HL-60 (cell line): ENCODE data around the gene MLLT6.

Experiments used
- DNase-seq, 2 experiments: peaks; one replicate each; pipeline ENCODE4 v3.0.0-alpha.2; 2010 to 2020; ENCODE audit warnings: low read depth in 1 of 2, low spot score in 1 of 2
- H3K27ac ChIP-seq: fragments of 250-450 bp; sonication (Bioruptor Pico); replicated peaks from 2 replicates; pipeline ENCODE4 v1.5.1; 2020; ENCODE audit warnings: mild to moderate bottlenecking, moderate library complexity
- H3K27me3 ChIP-seq: fragments of 250-450 bp; sonication (Bioruptor Pico); 2 replicates; pipeline ENCODE4 v1.5.1; 2021; ENCODE audit warnings: mild to moderate bottlenecking, moderate library complexity; ENCODE audit not compliant: insufficient read depth, poor library complexity, severe bottlenecking
- H3K4me3 ChIP-seq: replicated peaks from 2 replicates; pipeline ENCODE4 v1.5.1; 2011; ENCODE audit warnings: mild to moderate bottlenecking, control low read depth, low read length; ENCODE audit not compliant: insufficient read depth
- GABPA ChIP-seq: IDR thresholded peaks from 2 replicates; pipeline ENCODE4 v1.6.1; 2012; ENCODE audit warnings: low read depth
- POLR2AphosphoS5 ChIP-seq: IDR thresholded peaks from 2 replicates; pipeline ENCODE4 v1.6.1; 2012; ENCODE audit warnings: low read depth
- SPI1 ChIP-seq: IDR thresholded peaks from 2 replicates; pipeline ENCODE4 v1.6.1; 2012; ENCODE audit warnings: low read depth, mild to moderate bottlenecking, borderline replicate concordance
- TF ChIP-seq, protein P1 (sequence below): IDR thresholded peaks from 2 replicates; pipeline ENCODE4 v1.6.1; 2012; ENCODE audit warnings: low read depth; ENCODE audit not compliant: insufficient replicate concordance
- TF ChIP-seq, protein P2 (sequence below): IDR thresholded peaks from one replicate; pipeline ENCODE4 v1.5.1; 2011; ENCODE audit warnings: low read length, control low read depth, inconsistent platforms; ENCODE audit not compliant: insufficient read depth

Gene MLLT6

DNA sequence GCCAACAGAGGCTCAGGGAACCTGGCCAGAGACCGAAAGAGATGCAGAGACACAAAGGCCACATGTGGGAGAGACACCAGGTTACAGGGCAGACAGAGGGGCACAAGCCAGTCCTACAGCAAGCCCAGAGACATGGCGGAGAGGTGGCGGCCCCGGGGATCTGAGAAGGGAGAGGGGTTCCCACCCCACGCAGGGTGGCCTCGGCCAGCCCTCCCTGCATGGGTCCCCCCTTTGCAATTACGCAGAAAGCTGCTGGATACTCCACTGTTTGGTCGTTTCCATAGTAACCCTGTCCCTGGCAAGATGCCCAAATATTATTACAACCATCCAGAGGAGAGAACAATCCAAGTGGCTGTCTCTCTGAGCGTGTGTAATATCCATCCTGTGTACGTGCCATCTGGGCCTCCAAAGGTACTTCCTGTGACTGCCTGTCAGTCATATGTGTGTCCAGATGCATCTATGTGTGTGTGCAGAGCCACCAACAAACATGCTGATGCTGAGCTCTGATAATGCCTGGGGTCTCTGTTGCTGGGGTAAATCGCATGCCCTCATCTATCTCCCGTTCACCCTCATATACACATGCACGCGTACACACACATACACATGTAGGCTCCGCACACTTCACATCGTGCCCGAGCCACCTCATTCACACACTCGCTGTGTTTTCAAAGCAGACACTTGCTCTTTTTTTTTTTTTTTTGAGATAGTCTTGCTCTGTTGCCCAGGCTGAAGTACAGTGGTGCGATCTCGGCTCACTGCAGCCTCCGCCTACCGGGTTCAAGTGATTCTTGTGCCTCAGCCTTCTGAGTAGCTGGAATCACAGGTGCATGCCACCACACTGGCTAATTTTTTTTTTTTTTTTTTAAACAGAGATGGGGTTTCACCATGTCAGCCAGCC lies 37.6 kb downstream of the MLLT6 start:
- Histone ChIP-seq H3K27me3 (peaks cover 19% of the 10 kb centered on the region), H3K4me3 (no peak overlapping the region), H3K27ac (no peak overlapping the region)
- DNase-seq, result peak in 1 of 2 experiments; percentile 22
- TF ChIP-seq POLR2AphosphoS5, result no peak
- TF ChIP-seq, protein P1, sequence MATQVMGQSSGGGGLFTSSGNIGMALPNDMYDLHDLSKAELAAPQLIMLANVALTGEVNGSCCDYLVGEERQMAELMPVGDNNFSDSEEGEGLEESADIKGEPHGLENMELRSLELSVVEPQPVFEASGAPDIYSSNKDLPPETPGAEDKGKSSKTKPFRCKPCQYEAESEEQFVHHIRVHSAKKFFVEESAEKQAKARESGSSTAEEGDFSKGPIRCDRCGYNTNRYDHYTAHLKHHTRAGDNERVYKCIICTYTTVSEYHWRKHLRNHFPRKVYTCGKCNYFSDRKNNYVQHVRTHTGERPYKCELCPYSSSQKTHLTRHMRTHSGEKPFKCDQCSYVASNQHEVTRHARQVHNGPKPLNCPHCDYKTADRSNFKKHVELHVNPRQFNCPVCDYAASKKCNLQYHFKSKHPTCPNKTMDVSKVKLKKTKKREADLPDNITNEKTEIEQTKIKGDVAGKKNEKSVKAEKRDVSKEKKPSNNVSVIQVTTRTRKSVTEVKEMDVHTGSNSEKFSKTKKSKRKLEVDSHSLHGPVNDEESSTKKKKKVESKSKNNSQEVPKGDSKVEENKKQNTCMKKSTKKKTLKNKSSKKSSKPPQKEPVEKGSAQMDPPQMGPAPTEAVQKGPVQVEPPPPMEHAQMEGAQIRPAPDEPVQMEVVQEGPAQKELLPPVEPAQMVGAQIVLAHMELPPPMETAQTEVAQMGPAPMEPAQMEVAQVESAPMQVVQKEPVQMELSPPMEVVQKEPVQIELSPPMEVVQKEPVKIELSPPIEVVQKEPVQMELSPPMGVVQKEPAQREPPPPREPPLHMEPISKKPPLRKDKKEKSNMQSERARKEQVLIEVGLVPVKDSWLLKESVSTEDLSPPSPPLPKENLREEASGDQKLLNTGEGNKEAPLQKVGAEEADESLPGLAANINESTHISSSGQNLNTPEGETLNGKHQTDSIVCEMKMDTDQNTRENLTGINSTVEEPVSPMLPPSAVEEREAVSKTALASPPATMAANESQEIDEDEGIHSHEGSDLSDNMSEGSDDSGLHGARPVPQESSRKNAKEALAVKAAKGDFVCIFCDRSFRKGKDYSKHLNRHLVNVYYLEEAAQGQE, result no peak
- no peak for TF ChIP-seq SPI1
- TF ChIP-seq GABPA, result no peak
- TF ChIP-seq, protein P2, sequence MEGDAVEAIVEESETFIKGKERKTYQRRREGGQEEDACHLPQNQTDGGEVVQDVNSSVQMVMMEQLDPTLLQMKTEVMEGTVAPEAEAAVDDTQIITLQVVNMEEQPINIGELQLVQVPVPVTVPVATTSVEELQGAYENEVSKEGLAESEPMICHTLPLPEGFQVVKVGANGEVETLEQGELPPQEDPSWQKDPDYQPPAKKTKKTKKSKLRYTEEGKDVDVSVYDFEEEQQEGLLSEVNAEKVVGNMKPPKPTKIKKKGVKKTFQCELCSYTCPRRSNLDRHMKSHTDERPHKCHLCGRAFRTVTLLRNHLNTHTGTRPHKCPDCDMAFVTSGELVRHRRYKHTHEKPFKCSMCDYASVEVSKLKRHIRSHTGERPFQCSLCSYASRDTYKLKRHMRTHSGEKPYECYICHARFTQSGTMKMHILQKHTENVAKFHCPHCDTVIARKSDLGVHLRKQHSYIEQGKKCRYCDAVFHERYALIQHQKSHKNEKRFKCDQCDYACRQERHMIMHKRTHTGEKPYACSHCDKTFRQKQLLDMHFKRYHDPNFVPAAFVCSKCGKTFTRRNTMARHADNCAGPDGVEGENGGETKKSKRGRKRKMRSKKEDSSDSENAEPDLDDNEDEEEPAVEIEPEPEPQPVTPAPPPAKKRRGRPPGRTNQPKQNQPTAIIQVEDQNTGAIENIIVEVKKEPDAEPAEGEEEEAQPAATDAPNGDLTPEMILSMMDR, result no peak

DNA sequence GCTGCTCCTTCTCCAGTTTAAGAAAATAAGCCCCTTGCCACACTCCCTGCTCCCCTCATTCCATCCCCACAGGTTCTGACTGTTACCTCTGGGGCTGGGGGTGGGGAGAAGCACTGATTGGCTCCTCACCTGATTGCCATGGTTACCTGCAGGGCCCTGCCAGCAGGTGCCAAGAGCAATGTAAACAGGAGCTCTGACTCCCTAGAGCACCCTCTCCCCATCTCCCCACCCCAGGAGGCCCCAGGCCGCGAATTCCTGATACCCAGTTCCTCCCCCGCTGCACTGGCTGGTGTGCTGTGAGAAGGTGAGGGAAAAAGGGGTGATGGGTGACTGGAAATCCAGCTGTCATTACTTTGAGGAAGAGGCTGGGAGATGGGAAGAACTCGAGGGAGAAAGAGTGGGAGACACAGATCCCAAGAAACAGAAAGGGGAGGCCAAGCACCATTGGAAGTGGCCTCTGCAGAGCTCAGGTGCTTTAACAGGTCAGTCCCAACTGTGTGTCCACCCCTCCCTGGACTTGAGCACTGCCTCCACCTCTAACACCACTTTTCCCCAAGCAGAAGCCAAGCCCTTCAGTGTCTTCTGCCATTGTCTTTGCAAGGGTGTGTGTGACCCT lies 38.6 kb downstream of the MLLT6 start:
- no peak for DNase-seq
- TF ChIP-seq, protein P1, result no peak
- TF ChIP-seq POLR2AphosphoS5 (no peak), GABPA (no peak), SPI1 (no peak)
- TF ChIP-seq, protein P2, result no peak
- Histone ChIP-seq H3K27me3 (peaks cover 26% of the 10 kb centered on the region), H3K4me3 (no peak overlapping the region), H3K27ac (no peak overlapping the region)

DNA sequence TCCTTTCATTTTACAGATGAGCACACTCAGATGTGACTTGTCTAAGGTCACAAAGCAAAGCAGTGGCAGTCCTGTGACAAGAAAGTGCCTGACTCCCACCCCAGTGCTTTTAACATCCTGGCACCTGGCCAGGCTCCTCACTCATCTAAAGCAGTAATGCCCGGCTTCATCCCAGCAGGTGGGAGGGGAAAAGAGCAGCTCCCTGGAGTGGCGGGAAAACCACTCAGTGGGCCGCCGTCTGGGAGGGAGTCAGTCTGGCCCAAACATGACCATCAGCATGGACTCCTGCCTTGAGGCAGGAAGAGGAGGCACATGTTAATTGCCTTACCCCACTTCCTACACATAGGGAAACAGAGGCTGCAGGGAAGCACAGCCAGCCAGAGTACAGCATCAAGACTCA lies 40.5 kb downstream of the MLLT6 start:
- no peak overlapping the region for H3K4me3 ChIP-seq
- H3K27ac ChIP-seq, result no peak overlapping the region
- DNase-seq, result no peak

More for the DNA sequence above, 40.5 kb downstream of the MLLT6 start:
- TF ChIP-seq, protein P1, result no peak
- TF ChIP-seq GABPA (no peak), SPI1 (no peak), POLR2AphosphoS5 (no peak)
- TF ChIP-seq, protein P2, result no peak
- peaks cover 40% of the 10 kb centered on the region for H3K27me3 ChIP-seq
